Adrenal gland (tissue), 12 donors: ENCODE measurements around the gene GPR3. TPM values are rescaled to one million over a fixed set of nuclear protein-coding genes. Genes with fewer than 3 reads are reported as not detected.

ENCODE experiments used
- DNase-seq, 7 donors: peaks; one replicate each; pipeline ENCODE4 v3.0.0-alpha.2; 2019 to 2020
- H3K27ac ChIP-seq, 5 donors: fragments of 200-600 bp; sonication (generic) in 4 of 5; 1 replicate in 3 of 5; 2 replicates in 2 of 5; pipeline versions ENCODE4 v1.5.1 to v1.8.0; 2016 to 2020; ENCODE audit warnings: mild to moderate bottlenecking in 1 of 5
- H3K27me3 ChIP-seq: fragments of 200-600 bp; 2 replicates; pipeline ENCODE4 v1.8.0; 2021
- H3K36me3 ChIP-seq, 2 donors: fragments of 200-600 bp; replicated peaks in 1 of 2; 1 replicate in 1 of 2; 2 replicates in 1 of 2; pipeline versions ENCODE4 v1.5.1 to v1.8.0; 2018 to 2022
- H3K4me1 ChIP-seq, 2 donors: fragments of 200-600 bp; replicated peaks in 1 of 2; 1 replicate in 1 of 2; 2 replicates in 1 of 2; pipeline versions ENCODE4 v1.5.1 to v1.8.0; 2018 to 2021
- H3K4me3 ChIP-seq, 4 donors: fragments of 200-600 bp; sonication (generic) in 3 of 4; one replicate each; pipeline ENCODE4 v1.5.1; 2016 to 2018
- H3K9me3 ChIP-seq, 3 donors: fragments of 200-600 bp; sonication (generic) in 1 of 3; replicated peaks in 1 of 3; 1 replicate in 2 of 3; 2 replicates in 1 of 3; pipeline versions ENCODE4 v1.5.1 to v1.8.0; 2016 to 2021
- POLR2A ChIP-seq, 2 donors: fragments of 450-650 bp; IDR thresholded peaks; one replicate each; pipeline ENCODE4 v1.6.1; 2017; ENCODE audit warnings: antibody characterized with exemption in 2 of 2, mild to moderate bottlenecking in 2 of 2, moderate library complexity in 1 of 2
- WGBS, 4 donors: extraction: QIAGEN DNeasy Blood & Tissue Kit in 2 of 4; methylation state at CpG; one replicate each; pipeline versions ENCODE4 v1.1.5 to v1.1.7; 2013 to 2017; 5-methylcytosine and 5-hydroxymethylcytosine counted together
- intact Hi-C, 2 donors: fragments of 100-400 bp; cut with DNase I; formaldehyde crosslinking; loops; one replicate each; pipeline versions ENCODE4 v1.14.1 to v1.15.0; 2022 to 2023
- polyA plus RNA-seq, 3 donors: library from polyadenylated mRNA; stranded (reverse); fragments of 200-250 nt in 2 of 3; fragments of 350-450 nt in 1 of 3; fragmentation: Illumina TruSeq in 1 of 3; extraction: RNeasy Lipid Tissue Mini Kit (QIAGEN cat#74804) in 1 of 3; gene quantifications; one replicate each; pipeline ENCODE4 v1.2.3, GENCODE V29; 2013 to 2014
- total RNA-seq, 9 donors: library from RNA; depleted of rRNA in 4 of 9; stranded (reverse); fragments of >200 nt in 4 of 9; fragments of 120-200 nt in 1 of 9; fragmentation: NEBNext Ultra II Directional in 1 of 9; extraction: Animal tissue kit (Norgen Biotek cat#: 25700) in 1 of 9; gene quantifications; one replicate each; pipeline versions ENCODE4 v1.1.0 to v1.2.4, GENCODE V29; 2013 to 2023
- TF ChIP-seq, protein P1 (sequence below), 6 experiments: fragments of 450-650 bp in 4 of 6; fragments of 200-600 bp in 2 of 6; sonication (generic) in 1 of 6; IDR thresholded peaks; 1 replicate in 5 of 6; 2 replicates in 1 of 6; pipeline versions ENCODE4 v1.5.1 to v1.8.0; 2016 to 2021; ENCODE audit warnings: antibody characterized with exemption in 6 of 6, mild to moderate bottlenecking in 2 of 6, moderate library complexity in 1 of 6
- donor health status: healthy with polysubstance abuse.
- donor health status: Bipolar disorder and iron deficiency.
- donor health status: DM: yes; HTN: yes; CAD: no.
- donor health status: DM: no; HTN: no; CAD: no.
- donor health status: DM: no; HTN: no; CAD: no.
- donor health status: DM: yes; HTN: yes; CAD: no.

The GPR3 gene
- total and polyA plus RNA-seq, 12 donors: 0.17 to 2.0 (median 0.64) TPM; not detected in 5

DNA sequence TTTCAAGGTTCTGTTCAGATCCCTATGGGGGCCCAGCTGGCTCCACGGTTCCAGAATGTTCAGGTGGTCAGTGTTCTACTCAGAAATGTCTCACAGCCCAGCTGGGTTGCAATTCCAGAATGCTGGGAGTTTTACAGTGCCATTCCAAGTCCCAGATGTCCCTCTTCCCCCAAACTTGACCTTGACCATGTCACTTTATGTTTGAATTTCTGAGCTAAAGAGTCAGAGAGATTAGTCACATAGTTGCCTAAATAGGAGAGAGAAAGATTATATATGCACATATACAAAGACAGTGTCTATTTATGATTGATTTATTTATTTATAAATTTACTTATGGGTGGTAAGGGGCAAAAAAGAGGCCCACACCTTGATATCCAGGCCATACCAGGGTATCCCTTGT is 2.5 kb downstream of the GPR3 start:
- peaks cover 11 to 16% of the 10 kb centered on the region in 2 donors for H3K4me1 ChIP-seq
- no peak overlapping the region for H3K4me3 ChIP-seq
- intact Hi-C loops: loop anchor here (2.0 to 10.0 kb wide), 5 partner anchors 38 to 270 kb away; partner anchors contain the start of gene AHDC1 (in 1 of the 2)
- TF ChIP-seq POLR2A (IDR thresholded peaks at IDR 0.05): no peak
- TF ChIP-seq, protein P1, sequence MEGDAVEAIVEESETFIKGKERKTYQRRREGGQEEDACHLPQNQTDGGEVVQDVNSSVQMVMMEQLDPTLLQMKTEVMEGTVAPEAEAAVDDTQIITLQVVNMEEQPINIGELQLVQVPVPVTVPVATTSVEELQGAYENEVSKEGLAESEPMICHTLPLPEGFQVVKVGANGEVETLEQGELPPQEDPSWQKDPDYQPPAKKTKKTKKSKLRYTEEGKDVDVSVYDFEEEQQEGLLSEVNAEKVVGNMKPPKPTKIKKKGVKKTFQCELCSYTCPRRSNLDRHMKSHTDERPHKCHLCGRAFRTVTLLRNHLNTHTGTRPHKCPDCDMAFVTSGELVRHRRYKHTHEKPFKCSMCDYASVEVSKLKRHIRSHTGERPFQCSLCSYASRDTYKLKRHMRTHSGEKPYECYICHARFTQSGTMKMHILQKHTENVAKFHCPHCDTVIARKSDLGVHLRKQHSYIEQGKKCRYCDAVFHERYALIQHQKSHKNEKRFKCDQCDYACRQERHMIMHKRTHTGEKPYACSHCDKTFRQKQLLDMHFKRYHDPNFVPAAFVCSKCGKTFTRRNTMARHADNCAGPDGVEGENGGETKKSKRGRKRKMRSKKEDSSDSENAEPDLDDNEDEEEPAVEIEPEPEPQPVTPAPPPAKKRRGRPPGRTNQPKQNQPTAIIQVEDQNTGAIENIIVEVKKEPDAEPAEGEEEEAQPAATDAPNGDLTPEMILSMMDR (IDR thresholded peaks at IDR 0.05): no peak
- H3K36me3 ChIP-seq: no peaks in the 10 kb centered on the region
- 81 to 87% (median 83%) methylated on average over 1 of the region's 1 CpG for WGBS, 4 donors
- no peak for DNase-seq
- no peaks in the 10 kb centered on the region for H3K9me3 ChIP-seq
- no peak overlapping the region for H3K27ac ChIP-seq
- no peaks in the 10 kb centered on the region for H3K27me3 ChIP-seq

DNA sequence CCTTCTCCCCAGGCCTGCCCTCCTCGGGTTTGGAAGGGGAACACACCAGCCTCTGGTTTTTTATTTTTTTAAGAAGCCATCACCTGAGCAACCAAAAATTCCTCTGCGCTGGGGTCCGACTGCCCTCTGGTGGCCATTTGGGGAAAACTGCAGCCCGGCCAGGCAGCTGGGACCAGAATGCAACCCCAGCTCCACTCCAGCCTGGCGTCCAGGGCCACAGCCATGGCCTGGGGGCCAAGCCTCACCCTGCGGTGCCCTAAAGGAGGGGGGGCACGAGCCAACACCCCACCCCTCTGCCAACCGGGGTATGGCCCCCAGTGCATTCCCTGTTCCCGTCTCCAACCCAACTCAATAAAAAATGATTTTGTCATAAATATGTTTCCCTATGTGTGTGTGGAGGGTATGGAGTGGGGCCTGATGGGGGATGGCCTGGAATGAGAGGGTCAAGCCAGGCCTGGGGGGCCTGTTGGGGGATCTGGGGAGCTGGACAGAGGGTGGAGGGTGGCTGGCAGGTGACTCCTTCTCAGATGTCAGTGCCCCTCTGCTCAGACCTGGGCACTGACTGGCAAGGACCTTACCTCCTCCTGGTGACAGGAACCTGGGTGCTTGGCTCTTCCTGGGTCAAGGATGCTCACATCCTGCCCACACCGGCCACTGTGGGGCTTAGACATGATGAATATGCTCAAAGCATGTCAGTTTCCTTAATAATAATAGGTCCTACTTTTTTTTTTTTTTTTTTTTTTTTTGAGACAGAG is 3.2 kb downstream of the GPR3 start:
- Histone ChIP-seq H3K4me1 (peaks cover 11 to 20% of the 10 kb centered on the region in 2 donors), H3K27ac (peak overlapping the region in 1 of 5 donors; percentile 14), H3K27me3 (no peaks in the 10 kb centered on the region), H3K36me3 (no peaks in the 10 kb centered on the region), H3K4me3 (no peak overlapping the region), H3K9me3 (no peaks in the 10 kb centered on the region)
- 3 to 10% (median 5%) methylated on average over 5 to 10 of the region's 10 CpGs for WGBS, 4 donors
- intact Hi-C loops: loop anchor here (2.0 to 10.0 kb wide), 3 partner anchors 95 to 269 kb away; partner anchors contain the start of gene AHDC1 (in 1 of the 2)
- TF ChIP-seq, protein P1 (IDR thresholded peaks at IDR 0.05): peak; percentile 88 to 96 (median 96)
- TF ChIP-seq POLR2A (IDR thresholded peaks at IDR 0.05): no peak
- peak; percentile 68 to 90 (median 76) for DNase-seq

DNA sequence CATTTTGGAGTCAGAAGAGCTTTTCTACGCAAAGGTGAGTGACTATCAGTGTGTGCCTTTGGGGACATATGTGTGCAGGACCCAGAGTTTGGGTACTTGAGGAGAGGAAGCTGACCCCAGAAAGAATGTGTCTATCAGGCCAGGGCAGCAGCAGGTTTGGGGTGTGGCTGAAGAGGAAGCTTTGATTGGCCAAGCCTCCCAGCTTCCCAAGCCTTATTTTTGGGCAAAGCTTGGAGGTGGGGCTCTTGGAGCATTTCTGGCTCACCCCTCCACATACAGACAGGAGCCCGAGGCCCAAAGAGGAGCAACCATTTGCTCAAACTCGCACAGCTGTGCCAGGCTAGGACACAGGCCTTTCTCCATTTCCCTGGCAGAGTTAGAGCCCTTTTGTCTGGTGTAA is 4.7 kb downstream of the GPR3 start:
- peaks cover 10 to 15% of the 10 kb centered on the region in 2 donors for H3K4me1 ChIP-seq
- H3K36me3 ChIP-seq: no peaks in the 10 kb centered on the region
- intact Hi-C loops: loop anchor here (5.0 to 10.0 kb wide), 2 partner anchors 205 to 268 kb away; partner anchors contain the start of gene AHDC1 (in 1 of the 2)
- TF ChIP-seq POLR2A (IDR thresholded peaks at IDR 0.05): no peak
- TF ChIP-seq, protein P1 (IDR thresholded peaks at IDR 0.05): no peak
- no peak overlapping the region for H3K4me3 ChIP-seq
- H3K27ac ChIP-seq: no peak overlapping the region
- no peak for DNase-seq
- no peaks in the 10 kb centered on the region for H3K27me3 ChIP-seq
- H3K9me3 ChIP-seq: no peaks in the 10 kb centered on the region
- 72 to 93% (median 77%) methylated on average over 3 of the region's 3 CpGs for WGBS, 4 donors

DNA sequence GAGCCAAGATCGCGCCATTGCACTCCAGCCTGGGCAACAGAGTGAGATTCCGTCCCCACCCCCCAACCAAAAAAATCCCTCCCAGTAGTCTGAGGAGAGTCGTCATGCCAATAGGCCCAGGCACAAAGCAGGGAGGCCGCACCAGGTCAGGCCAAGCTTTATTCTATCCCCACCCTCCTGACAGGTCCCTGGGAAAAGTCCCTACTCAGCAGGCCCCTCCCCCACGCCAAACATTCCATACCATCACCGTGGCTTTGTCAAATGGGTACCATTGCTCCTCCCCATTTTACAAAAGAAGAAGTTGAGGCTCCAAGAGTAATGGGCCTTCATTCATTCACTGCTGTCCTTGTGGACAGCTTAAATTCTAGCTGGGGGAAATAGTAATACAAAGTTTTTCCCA is 5.3 kb downstream of the GPR3 start:
- H3K9me3 ChIP-seq: no peaks in the 10 kb centered on the region
- peaks cover 13 to 17% of the 10 kb centered on the region in 2 donors for H3K4me1 ChIP-seq
- no peak overlapping the region for H3K27ac ChIP-seq
- intact Hi-C loops: loop anchor here (5.0 to 10.0 kb wide), 2 partner anchors 205 to 267 kb away; partner anchors contain the start of gene AHDC1 (in 1 of the 2)
- DNase-seq: no peak
- H3K4me3 ChIP-seq: no peak overlapping the region
- no peaks in the 10 kb centered on the region for H3K27me3 ChIP-seq
- 62 to 74% (median 69%) methylated on average over 7 of the region's 7 CpGs for WGBS, 4 donors
- no peaks in the 10 kb centered on the region for H3K36me3 ChIP-seq
- TF ChIP-seq, protein P1 (IDR thresholded peaks at IDR 0.05): no peak
- TF ChIP-seq POLR2A (IDR thresholded peaks at IDR 0.05): no peak
